ENCODE results near the gene SLC22A1.

DNA sequence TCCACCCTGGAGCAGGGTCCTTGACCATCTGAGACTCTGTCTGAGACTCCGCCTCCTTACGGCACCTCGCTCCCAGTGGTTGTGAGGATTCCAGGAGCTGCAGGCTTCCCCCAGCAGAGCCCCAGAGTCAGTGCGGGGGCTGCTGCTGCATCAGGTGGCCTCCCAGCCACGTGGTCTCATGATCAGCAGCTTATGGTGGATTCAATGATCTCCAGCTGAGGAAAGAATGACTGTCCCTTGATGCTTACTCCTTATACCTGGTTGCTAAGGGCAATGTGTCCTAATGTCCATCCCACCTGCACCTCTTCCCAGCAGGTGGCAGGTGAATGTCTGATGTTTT, 40.0 kb downstream of the SLC22A1 start:
- TF ChIP-seq, protein P1, sequence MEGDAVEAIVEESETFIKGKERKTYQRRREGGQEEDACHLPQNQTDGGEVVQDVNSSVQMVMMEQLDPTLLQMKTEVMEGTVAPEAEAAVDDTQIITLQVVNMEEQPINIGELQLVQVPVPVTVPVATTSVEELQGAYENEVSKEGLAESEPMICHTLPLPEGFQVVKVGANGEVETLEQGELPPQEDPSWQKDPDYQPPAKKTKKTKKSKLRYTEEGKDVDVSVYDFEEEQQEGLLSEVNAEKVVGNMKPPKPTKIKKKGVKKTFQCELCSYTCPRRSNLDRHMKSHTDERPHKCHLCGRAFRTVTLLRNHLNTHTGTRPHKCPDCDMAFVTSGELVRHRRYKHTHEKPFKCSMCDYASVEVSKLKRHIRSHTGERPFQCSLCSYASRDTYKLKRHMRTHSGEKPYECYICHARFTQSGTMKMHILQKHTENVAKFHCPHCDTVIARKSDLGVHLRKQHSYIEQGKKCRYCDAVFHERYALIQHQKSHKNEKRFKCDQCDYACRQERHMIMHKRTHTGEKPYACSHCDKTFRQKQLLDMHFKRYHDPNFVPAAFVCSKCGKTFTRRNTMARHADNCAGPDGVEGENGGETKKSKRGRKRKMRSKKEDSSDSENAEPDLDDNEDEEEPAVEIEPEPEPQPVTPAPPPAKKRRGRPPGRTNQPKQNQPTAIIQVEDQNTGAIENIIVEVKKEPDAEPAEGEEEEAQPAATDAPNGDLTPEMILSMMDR (IDR thresholded peaks at IDR 0.05) = no peak
- TF ChIP-seq POLR2AphosphoS5 (IDR thresholded peaks at IDR 0.05; ENCODE audit: low read depth, low read length) = no peak
- TF ChIP-seq, protein P2, sequence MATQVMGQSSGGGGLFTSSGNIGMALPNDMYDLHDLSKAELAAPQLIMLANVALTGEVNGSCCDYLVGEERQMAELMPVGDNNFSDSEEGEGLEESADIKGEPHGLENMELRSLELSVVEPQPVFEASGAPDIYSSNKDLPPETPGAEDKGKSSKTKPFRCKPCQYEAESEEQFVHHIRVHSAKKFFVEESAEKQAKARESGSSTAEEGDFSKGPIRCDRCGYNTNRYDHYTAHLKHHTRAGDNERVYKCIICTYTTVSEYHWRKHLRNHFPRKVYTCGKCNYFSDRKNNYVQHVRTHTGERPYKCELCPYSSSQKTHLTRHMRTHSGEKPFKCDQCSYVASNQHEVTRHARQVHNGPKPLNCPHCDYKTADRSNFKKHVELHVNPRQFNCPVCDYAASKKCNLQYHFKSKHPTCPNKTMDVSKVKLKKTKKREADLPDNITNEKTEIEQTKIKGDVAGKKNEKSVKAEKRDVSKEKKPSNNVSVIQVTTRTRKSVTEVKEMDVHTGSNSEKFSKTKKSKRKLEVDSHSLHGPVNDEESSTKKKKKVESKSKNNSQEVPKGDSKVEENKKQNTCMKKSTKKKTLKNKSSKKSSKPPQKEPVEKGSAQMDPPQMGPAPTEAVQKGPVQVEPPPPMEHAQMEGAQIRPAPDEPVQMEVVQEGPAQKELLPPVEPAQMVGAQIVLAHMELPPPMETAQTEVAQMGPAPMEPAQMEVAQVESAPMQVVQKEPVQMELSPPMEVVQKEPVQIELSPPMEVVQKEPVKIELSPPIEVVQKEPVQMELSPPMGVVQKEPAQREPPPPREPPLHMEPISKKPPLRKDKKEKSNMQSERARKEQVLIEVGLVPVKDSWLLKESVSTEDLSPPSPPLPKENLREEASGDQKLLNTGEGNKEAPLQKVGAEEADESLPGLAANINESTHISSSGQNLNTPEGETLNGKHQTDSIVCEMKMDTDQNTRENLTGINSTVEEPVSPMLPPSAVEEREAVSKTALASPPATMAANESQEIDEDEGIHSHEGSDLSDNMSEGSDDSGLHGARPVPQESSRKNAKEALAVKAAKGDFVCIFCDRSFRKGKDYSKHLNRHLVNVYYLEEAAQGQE (IDR thresholded peaks at IDR 0.05; ENCODE audit: insufficient read depth in 1 of 2, low read depth in 2 of 2, low read length in 1 of 2) = no peak
- no peak for TF ChIP-seq SIN3A (IDR thresholded peaks at IDR 0.05; ENCODE audit: borderline replicate concordance, insufficient read depth, low read depth, low read length)

All from Panc1 (cell line).